Upper lobe of right lung (tissue), 1 donor: ENCODE measurements around the gene UNC13C. TPM values are rescaled to one million over a fixed set of nuclear protein-coding genes. Genes with fewer than 3 reads are reported as not detected.

ENCODE experiments used
- ATAC-seq: fragments of 200-7000 bp; cut with Tn5 transposase; one replicate; pipeline ENCODE4 v1.9.1; 2020; ENCODE audit warnings: mild to moderate bottlenecking, moderate library complexity
- DNase-seq: peaks from one replicate; pipeline ENCODE4 v3.0.0-alpha.2; 2020
- H3K27ac ChIP-seq: fragments of 200-600 bp; one replicate; pipeline ENCODE4 v1.8.0; 2022
- H3K27me3 ChIP-seq: fragments of 200-600 bp; one replicate; pipeline ENCODE4 v1.8.0; 2022; ENCODE audit warnings: mild to moderate bottlenecking
- H3K36me3 ChIP-seq: fragments of 200-600 bp; one replicate; pipeline ENCODE4 v1.8.0; 2022
- H3K4me1 ChIP-seq: fragments of 200-600 bp; one replicate; pipeline ENCODE4 v1.8.0; 2022
- H3K4me3 ChIP-seq: fragments of 200-600 bp; one replicate; pipeline ENCODE4 v1.8.0; 2022; ENCODE audit warnings: mild to moderate bottlenecking
- H3K9me3 ChIP-seq: fragments of 200-600 bp; one replicate; pipeline ENCODE4 v1.8.0; 2022
- intact Hi-C: fragments of 100-400 bp; cut with DNase I; formaldehyde crosslinking; loops from one replicate; pipeline ENCODE4 v1.11.0; 2022
- total RNA-seq: library from RNA; stranded (reverse); fragmentation: NEBNext Ultra II Directional; extraction: Animal tissue kit (Norgen Biotek cat#: 25700); gene quantifications from one replicate; pipeline ENCODE4 v1.2.1, GENCODE V29; 2021
- TF ChIP-seq, protein P1 (sequence below): fragments of 200-600 bp; IDR thresholded peaks from one replicate; pipeline ENCODE4 v1.8.0; 2022; ENCODE audit warnings: antibody characterized with exemption
- donor health status: DM: no; HTN: yes; CAD: no; lungs with severe emphysema.

Gene UNC13C
- total RNA-seq, 1 donor from 2014 or later, result 0.14 TPM

DNA sequence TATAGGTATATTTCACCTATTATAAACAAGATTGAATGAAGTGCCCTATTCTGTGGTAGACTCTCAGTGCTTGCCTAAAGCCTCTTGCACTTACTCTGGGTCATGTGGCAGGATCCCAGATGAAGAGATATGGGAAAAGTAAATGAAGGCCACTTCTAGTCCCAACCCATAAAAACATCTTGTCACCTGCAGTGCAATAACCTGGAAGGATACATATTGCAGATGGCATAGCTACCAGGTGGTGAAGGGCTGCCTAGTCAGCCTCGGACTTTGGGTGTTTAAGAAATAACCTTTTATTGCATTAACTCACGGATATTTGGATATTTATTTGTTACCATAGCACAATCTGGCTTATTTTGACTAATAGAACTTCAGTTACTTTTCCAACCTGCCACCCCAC, 367.1 kb downstream of the UNC13C start:
- TF ChIP-seq, protein P1, sequence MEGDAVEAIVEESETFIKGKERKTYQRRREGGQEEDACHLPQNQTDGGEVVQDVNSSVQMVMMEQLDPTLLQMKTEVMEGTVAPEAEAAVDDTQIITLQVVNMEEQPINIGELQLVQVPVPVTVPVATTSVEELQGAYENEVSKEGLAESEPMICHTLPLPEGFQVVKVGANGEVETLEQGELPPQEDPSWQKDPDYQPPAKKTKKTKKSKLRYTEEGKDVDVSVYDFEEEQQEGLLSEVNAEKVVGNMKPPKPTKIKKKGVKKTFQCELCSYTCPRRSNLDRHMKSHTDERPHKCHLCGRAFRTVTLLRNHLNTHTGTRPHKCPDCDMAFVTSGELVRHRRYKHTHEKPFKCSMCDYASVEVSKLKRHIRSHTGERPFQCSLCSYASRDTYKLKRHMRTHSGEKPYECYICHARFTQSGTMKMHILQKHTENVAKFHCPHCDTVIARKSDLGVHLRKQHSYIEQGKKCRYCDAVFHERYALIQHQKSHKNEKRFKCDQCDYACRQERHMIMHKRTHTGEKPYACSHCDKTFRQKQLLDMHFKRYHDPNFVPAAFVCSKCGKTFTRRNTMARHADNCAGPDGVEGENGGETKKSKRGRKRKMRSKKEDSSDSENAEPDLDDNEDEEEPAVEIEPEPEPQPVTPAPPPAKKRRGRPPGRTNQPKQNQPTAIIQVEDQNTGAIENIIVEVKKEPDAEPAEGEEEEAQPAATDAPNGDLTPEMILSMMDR, result no peak
- no peaks in the 10 kb centered on the region for H3K9me3 ChIP-seq
- H3K27me3 ChIP-seq, result no peaks in the 10 kb centered on the region
- no peaks in the 10 kb centered on the region for H3K36me3 ChIP-seq
- no peak for DNase-seq
- H3K4me1 ChIP-seq, result no peaks in the 10 kb centered on the region
- H3K27ac ChIP-seq, result no peak overlapping the region
- no peak overlapping the region for H3K4me3 ChIP-seq
- intact Hi-C loops, result no loop called here
- ATAC-seq, result no peak

DNA sequence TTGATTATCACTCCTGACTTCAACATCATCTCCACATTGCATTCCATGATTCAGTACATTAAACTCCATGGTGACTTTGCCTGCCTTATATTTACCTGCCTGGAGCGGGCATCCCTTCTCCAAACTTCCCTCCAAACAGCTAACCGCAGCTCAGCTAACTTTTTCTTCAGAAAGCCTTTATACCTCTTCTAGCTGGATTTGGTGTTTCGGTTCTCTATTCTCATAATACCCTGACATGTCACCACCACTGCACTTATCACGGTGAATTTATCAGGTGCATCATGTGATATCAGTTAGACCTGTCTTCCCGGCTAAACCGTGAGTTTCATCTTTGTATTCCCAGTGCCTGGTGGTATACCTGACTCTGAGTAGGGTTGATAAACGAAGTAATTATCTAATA, 367.6 kb downstream of the UNC13C start:
- Histone ChIP-seq H3K4me1 (no peaks in the 10 kb centered on the region), H3K4me3 (no peak overlapping the region), H3K9me3 (no peaks in the 10 kb centered on the region), H3K27me3 (no peaks in the 10 kb centered on the region), H3K27ac (no peak overlapping the region), H3K36me3 (no peaks in the 10 kb centered on the region)
- DNase-seq (no peak), ATAC-seq (no peak)
- TF ChIP-seq, protein P1, result no peak
- intact Hi-C loops, result no loop called here

DNA sequence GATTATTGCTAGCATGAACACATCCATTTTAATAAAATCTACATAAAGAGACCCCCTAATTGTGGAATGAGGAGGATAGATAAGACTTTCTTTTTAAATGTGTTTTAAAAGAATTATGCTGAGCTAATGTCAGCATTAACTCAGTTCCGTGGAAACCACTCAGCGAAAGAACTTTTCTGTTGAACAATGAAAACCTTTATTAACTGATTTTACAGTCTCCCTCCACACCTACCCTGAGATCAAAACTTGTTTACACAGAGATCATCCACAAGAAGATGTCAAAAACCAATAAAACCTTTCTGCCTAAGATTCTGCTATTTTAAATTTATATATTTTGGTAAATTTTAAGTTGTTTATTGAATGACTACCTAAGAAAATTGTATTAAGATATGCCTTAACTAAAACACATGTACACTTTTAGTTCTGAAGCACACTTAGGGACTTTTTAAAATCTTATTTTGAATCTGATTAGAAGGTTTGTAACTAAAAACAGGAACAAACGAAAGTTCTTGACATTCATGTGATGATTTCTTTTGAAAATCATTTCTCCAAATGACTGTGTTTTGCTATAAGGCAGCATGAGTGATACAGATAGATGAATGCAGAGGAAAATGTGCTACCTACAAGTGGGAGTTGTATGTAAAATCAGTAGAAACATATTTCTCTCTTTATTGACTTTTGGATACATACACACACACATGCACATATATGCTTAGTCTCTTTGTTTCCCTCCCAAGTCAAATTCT, 369.0 kb downstream of the UNC13C start:
- TF ChIP-seq, protein P1, result no peak
- intact Hi-C loops, result no loop called here

DNA sequence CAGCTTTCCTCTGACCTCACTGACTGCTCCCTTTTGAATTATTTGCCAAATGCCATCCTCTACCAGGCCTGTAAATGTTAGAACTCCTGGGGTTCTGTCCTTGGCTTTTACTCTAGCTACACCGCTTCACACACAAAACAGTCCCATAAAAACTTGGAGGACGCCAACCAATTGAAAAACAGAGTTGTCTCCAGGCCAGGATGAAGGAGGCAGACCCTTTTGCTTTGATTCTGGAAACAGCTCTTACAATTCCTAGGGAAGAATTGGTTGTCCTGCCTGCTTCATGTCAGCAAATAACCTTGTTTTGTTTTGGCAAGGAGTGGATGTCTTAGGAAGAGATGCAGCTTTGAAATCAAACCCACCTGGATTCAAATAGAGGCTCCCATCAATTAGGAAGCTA, 375.5 kb downstream of the UNC13C start:
- H3K27me3 ChIP-seq, result no peaks in the 10 kb centered on the region
- ATAC-seq (no peak), DNase-seq (no peak)
- intact Hi-C loops, result no loop called here
- no peaks in the 10 kb centered on the region for H3K9me3 ChIP-seq
- H3K27ac ChIP-seq, result no peak overlapping the region
- TF ChIP-seq, protein P1, result no peak
- no peak overlapping the region for H3K4me3 ChIP-seq
- H3K4me1 ChIP-seq, result no peaks in the 10 kb centered on the region
- H3K36me3 ChIP-seq, result no peaks in the 10 kb centered on the region

More for the DNA sequence above, 369.0 kb downstream of the UNC13C start:
- Histone ChIP-seq H3K27ac (no peak overlapping the region), H3K4me3 (no peak overlapping the region), H3K4me1 (no peaks in the 10 kb centered on the region), H3K9me3 (no peaks in the 10 kb centered on the region), H3K36me3 (no peaks in the 10 kb centered on the region), H3K27me3 (no peaks in the 10 kb centered on the region)
- DNase-seq (no peak), ATAC-seq (no peak)

DNA sequence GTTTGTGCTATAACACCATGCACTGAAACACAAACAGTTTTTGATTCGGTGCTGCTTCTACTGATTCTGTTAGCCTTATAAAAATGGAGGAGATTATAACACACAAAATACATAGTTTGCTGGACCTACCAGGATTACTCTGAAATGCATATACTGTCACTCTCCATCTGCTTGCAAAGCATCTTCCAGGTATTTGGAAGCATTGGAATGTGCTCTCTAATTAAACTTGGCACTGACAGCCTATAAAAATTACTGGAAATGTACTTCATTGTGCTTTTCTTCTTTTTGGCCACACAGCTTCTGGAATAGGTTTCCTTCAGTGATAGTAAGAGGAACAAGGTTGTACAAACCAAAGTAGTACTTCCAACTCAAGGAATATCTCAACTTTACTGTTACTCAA, 376.1 kb downstream of the UNC13C start:
- no peak for ATAC-seq
- intact Hi-C loops, result no loop called here
- DNase-seq, result no peak

More for the DNA sequence above, 376.1 kb downstream of the UNC13C start:
- no peaks in the 10 kb centered on the region for H3K4me1 ChIP-seq
- no peak overlapping the region for H3K4me3 ChIP-seq
- TF ChIP-seq, protein P1, result no peak
- no peaks in the 10 kb centered on the region for H3K36me3 ChIP-seq
- H3K27ac ChIP-seq, result no peak overlapping the region
- no peaks in the 10 kb centered on the region for H3K9me3 ChIP-seq
- no peaks in the 10 kb centered on the region for H3K27me3 ChIP-seq
